HT-29 (cell line): ENCODE results near the gene IREB2. TPM values are rescaled to one million over a fixed set of nuclear protein-coding genes. Genes with fewer than 3 reads are reported as not detected.
"Not testable (repeated sequence)": the region's sequence is repeated elsewhere in the genome, so short reads cannot be mapped to it uniquely, and the experiment has no call there.

Source experiments
- DNase-seq: peaks from one replicate; pipeline ENCODE4 v3.0.0-alpha.2; 2015; ENCODE audit warnings: low spot score
- total RNA-seq: library from RNA; depleted of rRNA; stranded (reverse); fragments of >200 nt; shearing (Covaris generic); gene quantifications from 2 replicates; pipeline ENCODE4 v1.2.3, GENCODE V29; 2014

The IREB2 gene
- total RNA-seq, 1 experiment from 2014 or later: 13.0 TPM

GRCh38 chr15:78479650-78480049 is 41.6 kb downstream of the IREB2 start:
- DNase-seq: no peak

- no peak for DNase-seq
Measured at GRCh38 chr15:78481917-78482316, 43.9 kb downstream of the IREB2 start.

GRCh38 chr15:78492872-78493271 is 54.9 kb downstream of the IREB2 start:
- no peak for DNase-seq

GRCh38 chr15:78501857-78502256 is 63.8 kb downstream of the IREB2 start:
- no peak for DNase-seq

GRCh38 chr15:78502641-78503040 is 64.6 kb downstream of the IREB2 start:
- DNase-seq: no peak

- peak; percentile 99 for DNase-seq
Measured at GRCh38 chr15:78506971-78507830, 69.2 kb downstream of the IREB2 start, which contains the start of gene HYKK. TSS of gene HYKK (plus strand) at chr15:78507577. CDS start at chr15:78513089, 5,512 bp downstream.

GRCh38 chr15:78507831-78508160 is 69.8 kb downstream of the IREB2 start:
- no peak for DNase-seq

- peak; percentile 43 for DNase-seq
Measured at GRCh38 chr15:78508272-78508671, 70.3 kb downstream of the IREB2 start.

GRCh38 chr15:78509726-78510312 is 71.8 kb downstream of the IREB2 start:
- no peak for DNase-seq

- not testable (repeated sequence) for DNase-seq
Measured at GRCh38 chr15:78520035-78520434, 82.0 kb downstream of the IREB2 start.

GRCh38 chr15:78524230-78524629 is 86.2 kb downstream of the IREB2 start:
- DNase-seq: no peak

- no peak for DNase-seq
Measured at GRCh38 chr15:78527325-78527724, 89.3 kb downstream of the IREB2 start.

GRCh38 chr15:78533331-78533730 is 95.3 kb downstream of the IREB2 start:
- no peak for DNase-seq

GRCh38 chr15:78536134-78536533 is 98.1 kb downstream of the IREB2 start:
- no peak for DNase-seq

GRCh38 chr15:78537266-78537905 is 99.4 kb downstream of the IREB2 start:
- DNase-seq: no peak

GRCh38 chr15:78538358-78538757 is 100.3 kb downstream of the IREB2 start:
- no peak for DNase-seq

GRCh38 chr15:78539464-78540140 is 101.6 kb downstream of the IREB2 start:
- DNase-seq: not testable (repeated sequence)

- peak; percentile 92 for DNase-seq
Measured at GRCh38 chr15:78540141-78540870, 102.3 kb downstream of the IREB2 start, which contains the start of gene PSMA4. TSS of gene PSMA4 (plus strand) at chr15:78540444. CDS start at chr15:78541928, 1,484 bp downstream.

GRCh38 chr15:78540871-78541743 is 103.1 kb downstream of the IREB2 start:
- peak; percentile 60 for DNase-seq

GRCh38 chr15:78541744-78542034 is 103.7 kb downstream of the IREB2 start:
- DNase-seq: no peak
